Suprapubic skin (tissue), 4 donors: ENCODE results near the gene SPAG16.

Experiments used
- CTCF ChIP-seq, 2 donors: fragments of 200-600 bp in 1 of 2; fragments of 450-650 bp in 1 of 2; sonication (generic) in 1 of 2; IDR thresholded peaks; one replicate each; pipeline ENCODE4 v1.5.1; 2016 to 2019; ENCODE audit warnings: antibody characterized with exemption in 2 of 2, mild to moderate bottlenecking in 1 of 2, moderate library complexity in 1 of 2
- EP300 ChIP-seq: sonication (generic); formaldehyde crosslinking; IDR thresholded peaks from one replicate; pipeline ENCODE4 v1.6.1; 2017; ENCODE audit warnings: antibody characterized with exemption
- POLR2A ChIP-seq, 2 donors: fragments of 450-650 bp; IDR thresholded peaks; one replicate each; pipeline ENCODE4 v1.6.1; 2017; ENCODE audit warnings: antibody characterized with exemption in 2 of 2, mild to moderate bottlenecking in 2 of 2, moderate library complexity in 2 of 2
- POLR2AphosphoS5 ChIP-seq, 3 donors: sonication (generic); formaldehyde crosslinking; IDR thresholded peaks; one replicate each; pipeline ENCODE4 v1.6.1; 2017; ENCODE audit warnings: antibody characterized with exemption in 3 of 3

GRCh38 chr2:213266421-213266820, 17.8 kb upstream of the SPAG16 start:
- TF ChIP-seq CTCF (IDR thresholded peaks at IDR 0.05) (no peak), POLR2A (IDR thresholded peaks at IDR 0.05) (no peak), POLR2AphosphoS5 (IDR thresholded peaks at IDR 0.05) (no peak), EP300 (no peak)
